NCI-H1417 treated with DMSO at 0.1 percent for 48 hours (cell line): ENCODE measurements around the gene NPEPPS.

Source experiments
- DNase-seq: peaks from one replicate; lab custom pipeline; 2025; lab: John Stamatoyannopoulos, UW

The NPEPPS gene

DNA sequence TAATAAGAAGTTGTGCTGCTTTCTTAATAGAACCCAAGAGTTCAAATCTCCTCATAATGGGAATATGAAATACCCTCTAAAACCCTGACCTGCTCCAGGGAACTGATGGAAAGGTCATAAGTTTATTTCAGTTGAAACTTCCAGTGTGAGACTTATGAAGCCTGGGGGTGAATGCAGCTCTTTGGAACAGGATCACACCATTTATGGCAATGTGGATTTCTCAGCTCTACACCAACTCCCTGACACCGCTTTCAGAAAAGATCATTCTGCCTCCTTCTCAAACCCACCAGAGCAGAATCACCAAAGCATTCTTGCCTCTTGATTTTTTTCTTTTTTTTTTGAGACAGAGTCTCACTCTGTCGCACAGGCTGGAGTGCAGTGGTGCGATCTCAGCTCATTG lies 102.1 kb downstream of the NPEPPS start:
- DNase-seq: no peak

DNA sequence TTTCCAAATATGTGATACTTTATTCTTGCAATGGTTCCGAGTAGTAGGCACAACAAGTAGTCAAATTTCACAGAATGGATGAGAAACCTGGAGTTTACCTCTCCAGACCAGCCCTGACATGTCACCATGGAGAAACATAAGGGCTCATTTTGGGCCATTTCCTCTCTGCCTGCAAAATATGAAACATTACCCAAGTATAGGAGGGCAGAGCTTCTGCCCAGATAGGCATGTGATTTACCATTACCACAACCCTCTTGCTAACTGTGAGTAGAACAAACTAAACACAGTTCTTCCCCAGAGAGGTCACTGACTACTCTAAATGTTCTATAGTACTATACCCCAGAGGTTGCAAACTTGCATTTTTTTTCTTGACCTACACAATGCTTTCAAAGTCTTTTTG lies 103.1 kb downstream of the NPEPPS start:
- no peak for DNase-seq

DNA sequence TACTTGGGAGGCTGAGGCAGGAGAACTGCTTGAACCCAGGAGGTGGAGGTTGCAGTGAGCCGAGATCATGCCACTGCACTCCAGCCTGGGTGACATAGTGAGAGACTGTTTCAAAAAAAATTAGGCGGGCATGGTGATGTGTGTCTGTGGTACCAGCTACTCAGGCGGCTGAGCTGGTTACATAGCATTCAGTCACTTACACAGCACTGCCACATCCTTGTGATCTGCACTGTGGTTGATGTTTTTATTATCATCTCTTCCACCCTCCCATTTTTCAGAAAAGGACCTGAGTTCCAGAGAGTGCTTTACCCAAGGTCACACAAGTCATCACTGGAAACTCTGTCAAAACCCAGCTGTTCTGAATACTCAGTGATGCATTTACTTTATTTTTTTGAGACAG lies 104.0 kb downstream of the NPEPPS start:
- no peak for DNase-seq

DNA sequence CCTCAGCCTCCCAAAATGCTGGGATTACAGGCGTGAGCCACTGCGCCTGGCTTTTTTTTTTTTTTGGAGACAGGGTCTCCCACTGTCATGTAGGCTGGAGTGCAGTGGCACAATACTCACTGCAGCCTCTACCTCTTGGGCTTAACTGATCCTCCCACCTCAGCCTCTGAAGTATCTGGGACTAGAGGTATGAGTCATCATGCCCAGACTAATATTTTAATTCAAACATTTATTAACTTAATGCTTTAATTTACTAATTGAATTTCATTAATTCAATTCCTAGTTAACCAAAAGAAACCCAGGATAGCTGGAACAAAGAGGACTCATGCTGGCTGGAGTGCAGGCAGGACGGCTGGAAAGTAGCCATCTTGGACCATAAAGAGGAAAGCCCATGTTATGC lies 104.8 kb downstream of the NPEPPS start:
- DNase-seq: no peak

DNA sequence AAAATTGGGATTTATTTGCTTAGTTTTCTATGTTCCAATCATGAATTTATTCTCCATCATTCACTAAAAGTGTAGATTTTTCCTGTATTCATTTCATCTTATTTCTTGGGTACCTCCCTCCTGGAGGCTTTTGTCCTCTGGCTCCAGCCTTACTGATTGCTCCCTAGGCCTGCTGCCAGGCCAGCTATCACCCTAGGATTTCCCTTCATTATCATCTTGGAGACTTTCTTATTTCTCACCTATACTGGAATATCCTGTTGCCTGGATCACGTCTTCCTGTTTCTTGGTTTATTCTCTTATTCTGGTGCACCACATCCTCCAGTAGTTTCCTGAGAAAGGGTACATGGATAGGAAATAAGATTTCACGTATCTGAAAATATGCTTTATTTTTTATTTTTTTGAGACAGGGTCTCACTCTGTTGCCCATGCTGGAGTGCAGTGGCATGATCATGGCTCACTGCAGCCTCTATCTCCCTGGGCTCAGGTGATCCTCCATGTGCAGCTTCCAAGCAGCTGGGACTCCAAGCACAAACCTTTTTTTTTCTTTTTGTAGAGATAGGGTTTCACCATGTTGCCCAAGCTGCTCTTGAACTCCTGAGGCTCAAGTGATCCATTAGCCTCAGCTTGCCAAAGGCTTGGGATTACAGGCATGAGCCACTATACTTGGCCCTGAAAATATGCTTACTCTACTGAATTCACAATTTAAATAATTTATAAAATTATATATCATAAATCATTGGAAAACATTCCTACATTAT lies 105.5 kb downstream of the NPEPPS start:
- no peak for DNase-seq

DNA sequence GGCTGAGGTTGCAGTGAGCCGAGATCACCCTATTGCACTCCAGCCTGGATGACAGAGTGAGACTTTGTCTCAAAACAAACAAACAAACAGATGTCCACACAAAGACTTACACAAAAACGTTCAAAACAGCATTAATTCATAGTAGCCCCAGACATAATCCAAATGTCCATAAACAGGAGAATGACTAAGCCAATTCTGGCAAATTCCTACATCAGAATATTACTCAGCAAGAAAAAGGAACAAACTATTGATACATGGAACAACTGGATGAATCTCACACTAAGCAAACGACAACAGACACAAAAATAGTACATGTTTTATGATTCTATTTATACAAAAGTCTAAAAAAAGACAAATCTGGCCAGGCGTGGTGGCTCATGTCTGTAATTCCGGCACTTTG lies 108.0 kb downstream of the NPEPPS start:
- DNase-seq: no peak

DNA sequence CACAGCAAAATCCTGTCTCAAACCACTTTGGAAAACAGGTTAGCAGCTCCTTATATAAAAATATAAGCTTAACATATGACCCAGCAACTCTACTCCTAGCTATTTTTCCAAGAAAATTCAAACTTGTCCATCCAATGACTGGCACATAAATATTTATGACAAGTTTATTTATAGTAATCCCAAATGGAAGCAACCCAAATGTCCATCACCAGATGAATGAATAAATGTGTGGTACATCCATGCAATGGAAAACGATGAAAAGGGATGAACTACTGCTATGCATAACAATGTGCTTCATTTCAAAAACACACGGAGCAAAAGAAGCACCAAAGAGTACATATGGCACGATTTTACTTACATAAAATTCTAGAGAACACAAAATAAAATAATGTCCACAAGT lies 109.2 kb downstream of the NPEPPS start:
- DNase-seq: no peak

DNA sequence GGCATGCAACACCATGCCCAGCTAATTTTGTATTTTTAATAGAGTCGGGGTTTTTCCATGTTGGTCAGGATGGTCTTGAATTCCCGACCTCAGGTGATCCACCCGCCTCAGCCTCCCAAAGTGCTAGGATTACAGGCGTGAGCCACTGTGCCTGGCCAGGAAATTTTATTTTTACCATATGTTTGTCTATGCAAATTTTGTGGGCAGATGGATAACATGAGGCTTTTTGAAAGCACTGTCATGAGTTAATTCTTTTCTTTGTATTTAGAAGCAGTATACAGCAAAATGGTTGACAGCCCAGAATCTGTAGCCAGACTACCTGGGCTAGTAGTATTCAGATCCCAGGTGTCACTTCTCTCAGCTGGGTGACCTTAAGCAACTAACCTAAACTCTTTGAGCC lies 110.3 kb downstream of the NPEPPS start:
- DNase-seq: no peak

DNA sequence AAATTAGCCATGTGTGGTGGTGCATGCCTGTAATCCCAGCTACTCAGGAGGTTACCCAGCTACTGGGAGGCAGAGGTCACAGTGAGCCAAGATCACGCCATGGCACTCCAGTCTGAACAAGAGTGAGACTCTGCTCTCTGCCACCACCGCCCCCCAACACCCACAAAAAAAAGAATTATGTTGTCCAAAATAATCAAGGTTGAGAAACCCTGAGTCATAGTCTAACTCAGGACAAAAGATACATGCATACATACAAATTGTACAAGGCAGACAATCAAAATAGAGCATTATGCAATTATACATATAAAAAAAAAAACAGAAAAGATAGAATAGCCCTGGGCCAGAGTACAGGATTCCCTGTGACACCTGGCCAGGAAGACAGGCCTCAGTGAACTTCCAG lies 112.2 kb downstream of the NPEPPS start:
- DNase-seq: no peak

DNA sequence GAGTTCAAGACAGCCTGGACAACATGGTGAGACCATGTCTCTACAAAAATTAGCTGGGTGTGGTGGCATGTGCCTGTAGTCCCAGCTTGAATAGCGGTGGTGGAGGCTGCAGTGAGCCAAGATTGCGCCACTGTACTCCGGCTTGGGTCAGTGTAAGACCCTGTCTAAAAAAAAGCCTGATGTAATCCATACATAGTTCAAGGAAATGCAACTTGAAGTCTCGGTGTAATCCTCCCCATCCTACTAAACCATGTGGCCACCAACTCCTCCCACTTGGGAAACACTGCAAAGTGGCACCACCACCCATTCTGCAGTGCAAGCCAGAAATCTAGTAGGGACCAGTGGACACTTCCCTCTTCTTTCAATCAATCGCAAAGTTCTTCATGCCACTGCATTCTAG lies 113.4 kb downstream of the NPEPPS start:
- no peak for DNase-seq

DNA sequence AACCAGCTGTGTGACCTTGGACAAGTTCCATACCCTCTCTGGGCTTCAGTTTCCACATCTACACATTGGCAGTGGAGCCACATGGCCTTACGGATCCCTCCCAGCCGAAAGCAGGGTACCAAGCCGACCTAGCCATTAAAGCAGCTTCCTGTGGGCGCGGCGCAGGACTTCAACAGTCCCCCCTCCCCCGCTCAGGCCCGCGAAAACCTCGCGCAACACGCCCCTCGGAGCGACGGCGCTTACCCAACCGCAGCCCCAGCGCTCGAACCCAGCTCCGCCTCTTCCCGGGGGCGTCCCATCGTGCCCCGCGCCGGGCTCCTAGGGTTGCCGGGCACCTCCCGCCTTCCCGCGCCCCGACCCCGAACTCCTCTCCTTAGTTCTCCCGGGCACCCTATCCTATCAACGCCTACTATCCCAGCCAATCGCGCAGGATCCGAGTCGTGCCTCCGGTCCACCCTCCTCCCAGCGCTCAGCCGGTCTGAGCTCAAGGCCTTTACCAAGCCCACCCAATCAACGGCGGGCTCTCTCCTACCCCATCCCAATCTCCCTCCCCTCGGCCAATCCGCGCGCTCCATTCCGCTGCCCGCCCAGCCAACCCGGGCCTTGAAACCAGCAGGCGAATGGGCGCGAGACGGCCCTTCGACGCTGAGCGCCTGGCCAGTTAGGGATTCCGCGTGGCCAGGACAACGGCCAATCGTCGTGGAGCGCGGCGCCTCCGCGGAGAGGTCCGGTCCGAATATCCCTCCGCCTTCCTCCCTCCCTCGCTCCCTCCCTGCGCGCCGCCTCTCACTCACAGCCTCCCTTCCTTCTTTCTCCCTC lies 118.5 kb downstream of the NPEPPS start, which contains the start of gene KPNB1:
TSS of gene KPNB1 (plus strand) at position 767 of the 819 bp plus-strand sequence. CDS start 326 bp downstream, outside the sequence.
- peak; percentile 96 for DNase-seq

DNA sequence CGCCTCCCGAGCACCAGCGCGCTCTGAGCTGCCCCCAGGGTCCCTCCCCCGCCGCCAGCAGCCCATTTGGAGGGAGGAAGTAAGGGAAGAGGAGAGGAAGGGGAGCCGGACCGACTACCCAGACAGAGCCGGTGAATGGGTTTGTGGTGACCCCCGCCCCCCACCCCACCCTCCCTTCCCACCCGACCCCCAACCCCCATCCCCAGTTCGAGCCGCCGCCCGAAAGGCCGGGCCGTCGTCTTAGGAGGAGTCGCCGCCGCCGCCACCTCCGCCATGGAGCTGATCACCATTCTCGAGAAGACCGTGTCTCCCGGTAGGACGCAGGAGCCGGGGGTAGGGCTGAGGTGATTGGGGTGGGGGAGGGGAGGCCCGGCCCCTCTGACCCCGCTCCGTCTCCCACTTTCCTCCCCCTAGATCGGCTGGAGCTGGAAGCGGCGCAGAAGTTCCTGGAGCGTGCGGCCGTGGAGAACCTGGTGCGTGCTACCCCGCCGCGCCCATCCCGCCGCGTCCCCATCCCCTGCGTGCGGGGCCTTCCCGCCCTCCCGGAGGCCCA lies 119.1 kb downstream of the NPEPPS start:
- no peak for DNase-seq

DNA sequence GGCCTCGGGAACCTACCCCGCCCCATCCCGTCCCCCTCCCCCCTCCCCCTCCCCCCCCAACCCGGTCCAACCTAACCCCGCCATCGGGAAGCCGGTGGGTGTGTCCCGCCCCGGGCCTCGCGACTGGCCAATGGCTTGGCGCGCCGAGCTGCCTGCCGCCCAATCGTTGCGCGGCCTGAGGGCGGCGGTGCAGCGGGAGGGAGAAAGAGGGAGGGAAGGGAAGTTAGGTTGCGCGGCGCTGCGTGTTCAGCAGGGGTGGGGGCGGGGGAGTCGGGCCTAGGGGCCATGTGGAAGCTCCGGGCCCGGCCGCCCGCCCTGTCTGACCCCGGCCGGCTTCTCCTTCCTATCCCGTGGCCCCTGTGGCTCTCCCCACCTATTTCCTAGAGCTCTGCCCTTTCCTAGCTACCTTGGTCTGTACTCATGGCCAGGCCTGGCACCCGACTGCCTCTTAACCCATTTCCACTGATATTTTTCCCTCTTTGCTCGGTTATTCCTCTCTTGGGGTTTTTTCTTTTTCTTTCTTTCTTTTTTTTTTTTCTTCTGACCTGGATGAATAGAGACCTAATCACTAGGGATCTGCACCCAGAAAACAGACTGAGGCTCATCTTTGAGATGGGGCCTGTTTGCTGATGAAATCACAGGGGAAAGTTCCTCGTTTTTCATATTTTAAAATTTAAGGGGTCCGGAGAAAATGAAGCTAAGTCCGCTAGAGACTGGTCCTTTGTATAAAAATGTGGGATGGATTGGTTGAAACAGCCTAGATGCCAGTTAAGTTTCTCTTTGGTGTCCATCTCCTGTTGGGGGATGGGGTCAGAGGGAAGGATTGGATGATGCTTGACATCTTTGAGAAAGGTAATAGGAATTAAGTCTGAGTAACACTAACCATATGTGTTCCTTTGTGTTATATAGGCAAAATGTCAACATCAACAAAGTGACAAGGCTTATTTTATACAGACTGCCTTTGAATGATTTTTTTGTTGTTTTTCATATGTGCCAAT lies 119.9 kb downstream of the NPEPPS start:
- DNase-seq: peak; percentile 67

DNA sequence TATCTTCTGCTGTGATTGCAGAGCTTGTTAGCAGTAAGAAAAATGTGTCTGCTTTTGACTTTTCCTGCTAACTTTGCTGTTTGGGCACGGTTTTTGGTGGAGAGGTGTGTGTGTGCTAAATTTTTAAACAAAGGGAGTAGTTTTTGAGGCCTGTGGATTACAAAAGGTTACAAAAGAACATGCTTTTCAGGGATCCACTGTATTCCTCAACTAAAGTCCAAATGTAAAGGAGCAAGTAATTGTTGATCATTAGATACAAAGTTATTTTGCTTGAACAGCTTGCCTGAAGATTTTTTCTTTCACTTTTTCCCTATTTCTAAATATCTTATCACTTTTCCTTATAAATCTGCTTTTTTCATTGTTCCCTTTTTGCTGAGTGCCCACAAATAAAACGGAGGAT lies 120.8 kb downstream of the NPEPPS start:
- no peak for DNase-seq

DNA sequence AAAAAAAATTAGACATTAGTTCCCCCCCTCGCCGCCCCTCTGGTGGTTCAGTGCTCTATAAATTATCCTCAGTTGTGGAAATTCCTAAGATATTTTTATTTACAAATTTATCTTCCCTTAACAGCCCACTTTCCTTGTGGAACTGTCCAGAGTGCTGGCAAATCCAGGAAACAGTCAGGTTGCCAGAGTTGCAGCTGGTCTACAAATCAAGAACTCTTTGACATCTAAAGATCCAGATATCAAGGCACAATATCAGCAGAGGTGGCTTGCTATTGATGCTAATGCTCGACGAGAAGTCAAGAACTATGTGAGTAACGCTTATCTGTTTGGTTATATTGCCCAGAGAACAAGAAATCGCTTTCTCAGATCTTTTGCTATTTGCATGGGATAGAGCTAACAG lies 121.7 kb downstream of the NPEPPS start:
- DNase-seq: no peak

DNA sequence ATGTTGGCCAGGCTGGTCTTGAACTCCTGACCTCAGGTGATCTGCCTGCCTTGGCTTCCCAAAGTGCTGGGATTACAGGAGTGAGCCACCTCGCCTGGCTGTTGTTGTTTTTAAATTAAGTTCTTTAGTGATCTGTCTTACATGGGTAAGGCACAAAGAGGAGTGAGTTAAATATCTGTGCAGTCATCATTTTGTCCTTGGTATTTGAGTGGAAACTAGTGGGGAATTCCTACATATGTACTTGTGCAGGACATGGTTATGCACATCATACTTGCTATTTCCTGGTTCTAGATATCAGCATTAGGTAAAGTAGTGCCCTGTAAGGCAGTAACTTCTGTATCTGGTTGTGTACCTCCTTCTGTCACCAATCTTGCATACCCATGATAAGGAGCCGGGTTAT lies 122.5 kb downstream of the NPEPPS start:
- DNase-seq: no peak

DNA sequence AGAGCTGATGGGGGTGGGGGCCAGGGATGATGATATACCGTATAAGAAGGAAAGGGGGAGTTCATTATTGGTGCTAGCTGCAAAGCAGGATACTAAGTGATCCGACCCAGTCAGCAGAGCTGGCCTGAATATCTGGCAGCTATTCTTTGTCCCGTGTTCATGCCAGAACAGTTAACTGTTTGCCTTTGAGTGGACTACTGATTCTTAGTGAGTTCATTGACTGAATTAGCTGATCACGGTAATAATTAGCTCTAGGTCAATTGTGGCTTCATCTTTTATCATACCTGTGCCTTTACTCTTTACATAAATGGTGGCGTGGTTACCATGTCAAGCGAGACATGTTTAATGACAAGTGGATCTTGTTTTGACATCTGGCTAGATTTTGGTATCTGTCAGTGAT lies 124.1 kb downstream of the NPEPPS start:
- DNase-seq: no peak

DNA sequence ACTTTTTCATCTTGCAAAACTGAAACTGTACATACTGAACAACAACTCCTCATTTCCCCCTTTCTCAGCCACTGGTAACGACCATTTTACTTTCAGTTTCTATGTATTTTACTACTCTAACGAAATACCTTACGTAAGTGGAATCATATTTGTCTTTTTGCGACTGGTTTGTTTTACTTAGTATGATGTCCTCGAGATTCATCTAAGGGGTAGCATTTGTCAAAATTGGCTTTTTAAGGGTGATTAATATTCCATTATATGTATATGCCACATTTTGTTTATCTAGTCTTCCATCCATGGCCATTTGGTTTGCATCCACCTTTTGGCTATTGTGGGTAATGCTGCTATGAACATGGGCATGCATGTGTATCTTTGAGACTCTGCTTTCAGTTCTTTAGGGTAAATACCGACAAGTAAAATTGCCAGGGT lies 129.2 kb downstream of the NPEPPS start:
- no peak for DNase-seq

DNA sequence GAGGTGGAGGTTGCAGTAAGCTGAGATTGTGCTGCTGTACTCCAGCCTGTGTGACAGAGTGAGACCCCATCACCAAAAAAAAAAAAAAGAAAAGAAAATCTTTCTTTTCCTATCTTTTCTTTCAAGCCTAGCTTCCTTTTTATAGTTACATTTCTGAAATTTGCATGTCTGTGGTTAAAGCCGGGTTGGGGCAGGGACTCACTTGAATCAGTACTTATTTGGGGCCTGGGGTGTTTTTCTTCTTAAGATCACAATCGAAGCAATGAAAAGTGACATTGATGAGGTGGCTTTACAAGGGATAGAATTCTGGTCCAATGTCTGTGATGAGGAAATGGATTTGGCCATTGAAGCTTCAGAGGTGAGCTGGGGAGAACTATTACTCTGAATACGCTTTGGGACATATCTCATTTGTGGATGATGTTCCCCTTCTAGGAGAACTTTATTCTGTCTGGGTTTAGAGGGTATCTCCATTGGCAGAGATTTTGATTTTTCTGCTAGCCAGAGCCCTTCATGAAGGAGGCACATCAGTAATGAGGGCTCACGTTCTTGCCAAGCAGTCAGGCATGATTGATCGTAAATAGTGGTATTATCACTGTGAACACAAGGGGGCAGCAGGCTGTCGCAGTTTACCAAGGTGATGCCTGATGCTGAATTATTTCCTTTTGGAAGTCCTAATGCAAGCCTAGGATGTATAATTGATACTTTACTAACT lies 133.2 kb downstream of the NPEPPS start:
- DNase-seq: peak; percentile 12

DNA sequence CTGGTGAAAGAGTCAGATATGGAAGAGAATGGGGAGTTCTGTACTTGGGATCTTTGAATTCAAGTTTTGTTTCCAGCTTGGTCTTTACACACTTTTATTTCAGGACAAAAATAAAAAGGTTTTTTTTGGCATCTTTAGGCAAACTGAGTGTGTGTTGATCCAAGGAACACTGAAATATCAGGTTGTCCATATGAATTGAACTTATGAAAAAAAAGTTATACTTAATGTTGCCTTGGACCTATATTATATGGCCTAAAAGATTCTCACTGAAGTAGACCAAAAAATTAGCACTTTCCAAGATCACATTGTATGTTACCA lies 133.7 kb downstream of the NPEPPS start:
- DNase-seq: no peak

DNA sequence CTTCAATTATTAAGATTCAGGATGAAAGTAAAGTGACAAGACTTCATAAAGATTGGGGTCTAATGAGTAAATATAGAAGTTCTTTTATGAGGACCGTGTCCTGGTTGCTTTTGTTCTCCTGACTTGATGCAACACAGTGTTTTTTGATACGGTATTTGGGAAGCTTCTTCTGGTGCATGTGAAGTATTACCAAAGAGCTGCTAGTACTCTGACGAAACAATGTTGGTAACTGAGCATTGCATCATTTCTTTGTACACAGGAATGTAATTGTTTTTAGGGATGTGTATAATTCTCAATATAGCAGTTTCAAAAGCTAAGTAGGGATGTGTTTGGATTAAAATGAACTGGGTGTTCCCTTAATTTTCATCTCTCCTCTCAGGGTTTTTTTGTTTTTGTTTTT lies 134.7 kb downstream of the NPEPPS start:
- DNase-seq: no peak
